C4-2B (cell line): ENCODE measurements around the gene PPP3CB.

Experiments
- ZFX ChIP-seq: fragments of 450-650 bp; IDR thresholded peaks from 2 replicates; pipeline ENCODE4 v1.6.1; 2017
- TF ChIP-seq, protein P1 (sequence below): fragments of 450-650 bp; conservative IDR thresholded peaks from 2 replicates; pipeline ENCODE4 v1.5.1; 2017; ENCODE audit warnings: mild to moderate bottlenecking

DNA sequence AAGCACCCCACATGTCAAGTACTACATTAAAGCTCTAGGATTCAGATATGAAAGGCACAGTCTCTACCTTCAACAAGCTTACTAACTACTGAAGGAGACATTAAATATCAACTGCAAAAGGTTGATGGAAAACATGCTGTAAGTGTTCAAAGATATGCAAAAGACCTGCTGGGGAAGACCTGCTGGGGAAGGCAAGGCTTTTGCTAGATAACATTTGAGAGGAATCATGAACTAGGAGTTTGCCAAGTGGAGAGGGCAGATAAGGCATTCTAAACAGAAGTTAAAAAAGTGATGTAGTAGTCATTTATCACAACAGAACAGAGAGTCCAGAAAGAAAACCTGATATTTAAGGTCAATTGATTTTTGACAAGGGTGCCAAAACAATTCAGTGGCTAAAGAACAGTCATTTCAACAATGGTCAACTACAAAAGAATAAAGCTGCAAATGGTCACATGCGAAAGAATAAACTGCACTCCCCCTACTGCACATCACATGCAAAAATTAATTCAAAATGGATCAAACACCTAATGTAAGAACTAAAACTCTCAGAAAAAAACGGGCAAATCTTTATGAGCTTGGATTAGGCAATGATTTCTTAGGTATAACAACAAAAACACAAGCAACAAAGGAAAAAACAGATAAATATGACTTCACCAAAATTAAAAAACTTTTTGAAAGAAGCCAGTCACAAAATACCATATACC is 39.5 kb downstream of the PPP3CB start:
- TF ChIP-seq, protein P1, sequence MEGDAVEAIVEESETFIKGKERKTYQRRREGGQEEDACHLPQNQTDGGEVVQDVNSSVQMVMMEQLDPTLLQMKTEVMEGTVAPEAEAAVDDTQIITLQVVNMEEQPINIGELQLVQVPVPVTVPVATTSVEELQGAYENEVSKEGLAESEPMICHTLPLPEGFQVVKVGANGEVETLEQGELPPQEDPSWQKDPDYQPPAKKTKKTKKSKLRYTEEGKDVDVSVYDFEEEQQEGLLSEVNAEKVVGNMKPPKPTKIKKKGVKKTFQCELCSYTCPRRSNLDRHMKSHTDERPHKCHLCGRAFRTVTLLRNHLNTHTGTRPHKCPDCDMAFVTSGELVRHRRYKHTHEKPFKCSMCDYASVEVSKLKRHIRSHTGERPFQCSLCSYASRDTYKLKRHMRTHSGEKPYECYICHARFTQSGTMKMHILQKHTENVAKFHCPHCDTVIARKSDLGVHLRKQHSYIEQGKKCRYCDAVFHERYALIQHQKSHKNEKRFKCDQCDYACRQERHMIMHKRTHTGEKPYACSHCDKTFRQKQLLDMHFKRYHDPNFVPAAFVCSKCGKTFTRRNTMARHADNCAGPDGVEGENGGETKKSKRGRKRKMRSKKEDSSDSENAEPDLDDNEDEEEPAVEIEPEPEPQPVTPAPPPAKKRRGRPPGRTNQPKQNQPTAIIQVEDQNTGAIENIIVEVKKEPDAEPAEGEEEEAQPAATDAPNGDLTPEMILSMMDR: no peak
- TF ChIP-seq ZFX: no peak
